ENCODE measurements around the gene ITGA2B.
A peak's percentile ranks its signal among the peaks of the same experiment; 100 is the strongest.

ITGA2B gene

DNA sequence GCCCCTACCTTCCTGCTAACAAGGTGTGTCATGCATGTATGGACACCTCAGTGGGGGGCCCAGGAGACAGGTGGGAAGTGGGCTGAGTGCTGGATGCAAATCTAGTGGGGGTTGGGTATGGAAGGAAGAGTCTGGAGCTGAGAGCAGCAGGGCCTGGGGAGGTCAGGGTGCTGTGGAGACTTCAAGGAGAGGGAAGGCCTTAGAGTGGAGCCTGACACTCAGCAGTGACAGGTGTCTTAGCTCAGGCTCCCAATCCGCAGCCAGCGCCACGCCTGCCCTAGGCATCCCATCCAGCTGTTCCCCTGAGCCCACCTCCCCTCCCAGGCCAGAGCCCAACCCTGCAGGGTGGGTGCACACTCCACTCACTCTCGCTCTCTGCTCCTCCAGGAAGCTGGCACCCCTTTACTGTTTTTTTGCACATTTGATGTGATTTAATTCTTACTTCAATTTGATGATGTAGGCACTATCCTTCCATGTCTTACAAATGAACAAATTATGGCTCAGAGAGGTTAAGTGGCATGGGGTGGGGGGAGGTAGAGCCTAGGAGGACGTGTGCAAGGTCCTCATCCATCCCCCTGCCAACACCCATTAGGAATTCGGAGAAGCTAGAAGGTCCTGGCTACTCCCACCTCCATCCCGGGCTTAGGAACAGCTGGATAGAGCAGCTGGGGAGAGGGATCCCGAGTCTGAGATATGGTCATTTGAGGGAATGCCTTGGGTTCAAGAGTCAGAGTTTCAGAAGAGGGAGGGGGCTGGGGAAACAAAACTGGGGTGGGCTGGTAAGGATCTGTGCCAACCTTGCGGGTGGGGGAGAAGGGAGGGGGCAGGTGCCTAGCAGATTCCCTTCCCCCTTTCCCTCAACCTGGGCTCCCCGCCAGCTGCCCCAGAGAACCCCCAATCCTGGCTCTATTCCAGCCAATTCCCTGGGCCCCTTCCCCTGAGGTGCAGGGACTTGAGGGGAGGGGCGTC, 27.9 kb downstream of the ITGA2B start:
- Histone ChIP-seq H3K36me3 (ENCODE audit: control insufficient read depth, insufficient read depth, low read length) (no peaks in the 10 kb centered on the region), H3K27me3 (ENCODE audit: control insufficient read depth, insufficient read depth, low read length) (peaks cover 5% of the 10 kb centered on the region), H3K9ac (ENCODE audit: low read length) (no peak overlapping the region), H3K4me1 (ENCODE audit: control insufficient read depth, insufficient read depth, low read length) (no peaks in the 10 kb centered on the region), H3K4me3 (ENCODE audit: low read length) (no peak overlapping the region), H3K27ac (ENCODE audit: low read depth, low read length) (no peak overlapping the region)

DNA sequence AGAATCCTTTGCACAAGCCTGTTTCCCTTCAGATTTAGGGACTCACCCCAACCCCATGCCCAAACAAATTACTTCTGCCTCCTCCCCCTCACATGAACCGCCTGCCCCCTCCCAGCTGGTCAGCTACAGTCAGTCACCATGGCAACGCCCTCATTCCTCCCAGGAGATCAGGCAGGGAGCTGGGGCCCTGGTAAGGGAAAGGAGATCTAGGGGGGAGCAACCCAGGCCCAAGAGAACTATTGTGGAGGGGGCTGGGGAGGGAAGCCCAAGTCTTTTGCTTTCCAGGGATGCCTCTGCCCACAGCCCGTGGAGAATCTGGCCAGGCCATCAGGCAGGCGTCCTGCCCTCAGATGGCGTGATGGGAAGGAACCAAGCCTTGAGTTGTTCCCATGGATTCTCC, 28.6 kb downstream of the ITGA2B start:
- Histone ChIP-seq H3K27ac (ENCODE audit: low read depth, low read length) (no peak overlapping the region), H3K36me3 (ENCODE audit: control insufficient read depth, insufficient read depth, low read length) (no peaks in the 10 kb centered on the region), H3K27me3 (ENCODE audit: control insufficient read depth, insufficient read depth, low read length) (peaks cover 5% of the 10 kb centered on the region), H3K4me3 (ENCODE audit: low read length) (no peak overlapping the region), H3K9ac (ENCODE audit: low read length) (no peak overlapping the region), H3K4me1 (ENCODE audit: control insufficient read depth, insufficient read depth, low read length) (no peaks in the 10 kb centered on the region)

DNA sequence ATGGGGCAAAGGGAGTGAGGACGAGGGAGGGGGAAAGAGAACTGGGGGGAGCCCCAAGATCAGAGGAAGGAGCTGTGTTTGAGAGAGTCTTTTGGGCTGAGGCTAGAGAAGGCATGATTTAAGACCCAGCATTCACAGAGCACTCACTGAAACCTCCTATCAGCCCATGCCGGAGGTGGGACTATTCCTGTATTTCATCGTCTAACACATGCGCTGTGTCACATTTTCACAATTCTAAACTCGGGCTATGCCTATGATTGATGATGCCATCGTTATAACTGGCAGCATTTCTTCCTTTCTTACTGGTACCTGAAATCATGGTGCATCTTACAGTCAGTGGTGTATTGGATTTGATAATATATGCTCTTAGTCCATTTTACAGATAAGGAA, 29.3 kb downstream of the ITGA2B start:
- Histone ChIP-seq H3K4me3 (ENCODE audit: low read length) (no peak overlapping the region), H3K27me3 (ENCODE audit: control insufficient read depth, insufficient read depth, low read length) (peaks cover 5% of the 10 kb centered on the region), H3K4me1 (ENCODE audit: control insufficient read depth, insufficient read depth, low read length) (no peaks in the 10 kb centered on the region), H3K9ac (ENCODE audit: low read length) (no peak overlapping the region), H3K27ac (ENCODE audit: low read depth, low read length) (no peak overlapping the region), H3K36me3 (ENCODE audit: control insufficient read depth, insufficient read depth, low read length) (no peaks in the 10 kb centered on the region)

DNA sequence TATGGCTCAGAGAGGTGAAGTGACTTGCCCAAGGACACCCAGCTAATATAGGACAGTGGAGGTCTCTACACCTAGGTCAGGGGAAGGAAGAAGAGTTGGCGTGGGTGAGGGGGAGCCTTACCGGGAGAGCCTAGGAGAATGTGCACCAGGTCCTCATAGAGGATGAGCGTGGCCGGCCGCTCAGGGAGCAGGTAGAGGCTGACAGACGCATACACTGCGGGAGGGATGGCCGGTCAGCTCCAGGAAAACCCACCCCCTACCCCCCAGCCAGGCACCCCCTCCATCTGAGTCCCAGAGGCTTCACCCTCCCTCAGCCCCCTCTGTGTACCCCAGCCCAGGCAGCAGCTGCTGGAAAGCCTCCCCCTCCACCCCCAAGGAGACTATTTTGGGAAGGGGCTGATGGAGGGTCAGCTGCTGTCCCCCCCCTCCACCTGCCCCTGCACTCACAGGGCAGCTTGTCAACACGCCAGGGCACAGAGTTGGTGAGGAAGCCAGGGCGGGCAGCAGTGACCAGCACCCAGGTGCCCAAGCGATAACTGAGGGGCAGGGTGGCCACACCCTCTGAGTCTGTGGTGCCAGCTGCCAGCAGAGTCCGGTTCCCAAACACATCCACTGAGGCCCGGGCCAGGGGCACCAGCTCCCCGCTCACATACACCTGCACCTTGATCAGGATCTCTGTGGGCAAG, 29.8 kb downstream of the ITGA2B start:
- no peak overlapping the region for H3K4me3 ChIP-seq (ENCODE audit: low read length)
- H3K27me3 ChIP-seq (ENCODE audit: control insufficient read depth, insufficient read depth, low read length) = peaks cover 5% of the 10 kb centered on the region
- H3K9ac ChIP-seq (ENCODE audit: low read length) = no peak overlapping the region
- H3K36me3 ChIP-seq (ENCODE audit: control insufficient read depth, insufficient read depth, low read length) = no peaks in the 10 kb centered on the region
- H3K27ac ChIP-seq (ENCODE audit: low read depth, low read length) = no peak overlapping the region
- H3K4me1 ChIP-seq (ENCODE audit: control insufficient read depth, insufficient read depth, low read length) = no peaks in the 10 kb centered on the region

DNA sequence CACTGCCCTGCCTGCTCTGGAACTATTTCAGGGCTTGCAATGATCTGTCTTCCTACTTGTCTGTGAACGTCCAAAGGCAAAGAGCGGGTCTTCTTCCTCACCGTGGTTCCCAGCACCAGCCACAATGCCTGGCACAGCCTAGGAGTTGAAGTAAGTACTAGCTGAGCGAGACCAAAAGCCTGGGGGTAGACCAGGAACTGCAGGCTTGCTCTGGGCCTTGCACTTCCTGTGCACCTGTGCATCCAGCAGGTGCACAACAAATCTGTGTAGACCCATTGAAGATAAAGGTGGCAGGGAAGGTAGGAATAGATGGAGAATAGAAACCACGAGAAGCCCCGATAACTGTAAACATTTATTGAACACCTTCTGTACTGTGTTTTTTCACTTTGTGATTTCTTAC, 30.4 kb downstream of the ITGA2B start:
- Histone ChIP-seq H3K36me3 (ENCODE audit: control insufficient read depth, insufficient read depth, low read length) (no peaks in the 10 kb centered on the region), H3K27ac (ENCODE audit: low read depth, low read length) (no peak overlapping the region), H3K4me3 (ENCODE audit: low read length) (no peak overlapping the region), H3K9ac (ENCODE audit: low read length) (no peak overlapping the region), H3K27me3 (ENCODE audit: control insufficient read depth, insufficient read depth, low read length) (peaks cover 5% of the 10 kb centered on the region), H3K4me1 (ENCODE audit: control insufficient read depth, insufficient read depth, low read length) (no peaks in the 10 kb centered on the region)

DNA sequence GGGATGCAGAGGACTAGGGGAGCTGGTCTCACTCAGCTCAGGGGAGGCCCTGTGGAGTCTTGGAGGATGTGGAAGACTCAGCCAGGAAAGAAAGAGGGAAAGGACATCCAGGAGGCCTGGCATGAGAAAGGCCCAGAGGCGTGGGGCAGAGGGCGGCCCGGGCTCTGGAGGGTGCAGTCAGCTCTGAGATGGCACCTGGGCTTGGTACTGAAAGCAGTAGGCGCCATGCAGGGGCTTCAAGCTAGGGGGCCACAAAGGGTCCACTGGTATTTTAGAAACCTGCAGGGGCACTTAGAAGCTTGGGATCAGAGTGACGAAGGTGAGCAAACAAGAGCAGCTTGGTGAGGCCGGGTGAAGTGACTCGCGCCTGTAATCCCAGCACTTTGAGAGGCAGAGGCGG, 31.4 kb downstream of the ITGA2B start:
- H3K27ac ChIP-seq (ENCODE audit: low read depth, low read length) = no peak overlapping the region
- peaks cover 3% of the 10 kb centered on the region for H3K27me3 ChIP-seq (ENCODE audit: control insufficient read depth, insufficient read depth, low read length)
- no peaks in the 10 kb centered on the region for H3K4me1 ChIP-seq (ENCODE audit: control insufficient read depth, insufficient read depth, low read length)
- no peaks in the 10 kb centered on the region for H3K36me3 ChIP-seq (ENCODE audit: control insufficient read depth, insufficient read depth, low read length)
- no peak overlapping the region for H3K4me3 ChIP-seq (ENCODE audit: low read length)
- H3K9ac ChIP-seq (ENCODE audit: low read length) = no peak overlapping the region

DNA sequence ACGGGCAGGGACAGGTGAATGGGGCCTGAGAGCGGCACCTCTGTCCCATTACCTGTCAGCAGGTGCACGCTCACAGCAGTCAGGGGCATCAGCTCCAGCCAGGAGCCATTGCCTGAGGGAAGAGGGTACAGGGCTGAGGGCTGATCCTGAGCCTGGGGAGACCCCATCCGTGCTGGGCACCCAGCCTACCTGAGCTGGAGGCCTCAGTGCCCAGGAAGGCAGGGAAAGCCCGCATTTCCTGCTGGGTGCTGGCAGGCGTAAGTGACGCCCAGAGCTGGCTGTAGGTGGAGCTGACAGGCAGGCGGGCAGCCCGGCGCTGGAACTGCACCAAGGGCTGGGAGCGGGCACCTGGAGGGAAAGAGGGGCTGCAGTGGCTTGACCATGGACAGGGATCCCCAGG, 33.2 kb downstream of the ITGA2B start:
- no peaks in the 10 kb centered on the region for H3K4me1 ChIP-seq (ENCODE audit: control insufficient read depth, insufficient read depth, low read length)
- no peak overlapping the region for H3K4me3 ChIP-seq (ENCODE audit: low read length)
- H3K9ac ChIP-seq (ENCODE audit: low read length) = no peak overlapping the region
- peaks cover 8% of the 10 kb centered on the region for H3K36me3 ChIP-seq (ENCODE audit: control insufficient read depth, insufficient read depth, low read length)
- no peaks in the 10 kb centered on the region for H3K27me3 ChIP-seq (ENCODE audit: control insufficient read depth, insufficient read depth, low read length)
- no peak overlapping the region for H3K27ac ChIP-seq (ENCODE audit: low read depth, low read length)

DNA sequence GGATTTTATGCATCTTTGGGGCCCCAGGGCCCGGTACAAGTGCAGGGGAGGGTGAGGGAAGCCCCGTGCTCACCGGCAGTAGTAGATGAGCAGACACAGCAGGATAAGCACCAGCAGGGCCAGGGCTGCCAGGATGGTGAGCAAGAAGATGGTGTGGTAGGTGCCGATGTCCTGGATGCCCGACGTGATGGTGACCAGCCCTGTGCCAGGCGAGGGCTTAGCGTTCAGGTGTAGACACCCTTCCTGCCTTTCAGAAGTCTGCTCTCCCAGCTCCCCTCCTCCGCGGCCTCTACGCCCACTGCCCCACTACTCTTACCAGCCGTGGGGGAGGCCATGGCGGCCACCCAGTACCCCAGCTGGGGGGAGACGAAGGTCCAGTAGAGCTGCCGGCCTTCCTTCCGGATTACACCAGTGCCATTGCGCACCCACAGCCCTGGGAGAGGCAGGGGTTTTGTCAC, 33.8 kb downstream of the ITGA2B start:
- Histone ChIP-seq H3K9ac (ENCODE audit: low read length) (no peak overlapping the region), H3K27me3 (ENCODE audit: control insufficient read depth, insufficient read depth, low read length) (no peaks in the 10 kb centered on the region), H3K36me3 (ENCODE audit: control insufficient read depth, insufficient read depth, low read length) (peaks cover 12% of the 10 kb centered on the region), H3K27ac (ENCODE audit: low read depth, low read length) (no peak overlapping the region), H3K4me3 (ENCODE audit: low read length) (no peak overlapping the region), H3K4me1 (ENCODE audit: control insufficient read depth, insufficient read depth, low read length) (no peaks in the 10 kb centered on the region)

DNA sequence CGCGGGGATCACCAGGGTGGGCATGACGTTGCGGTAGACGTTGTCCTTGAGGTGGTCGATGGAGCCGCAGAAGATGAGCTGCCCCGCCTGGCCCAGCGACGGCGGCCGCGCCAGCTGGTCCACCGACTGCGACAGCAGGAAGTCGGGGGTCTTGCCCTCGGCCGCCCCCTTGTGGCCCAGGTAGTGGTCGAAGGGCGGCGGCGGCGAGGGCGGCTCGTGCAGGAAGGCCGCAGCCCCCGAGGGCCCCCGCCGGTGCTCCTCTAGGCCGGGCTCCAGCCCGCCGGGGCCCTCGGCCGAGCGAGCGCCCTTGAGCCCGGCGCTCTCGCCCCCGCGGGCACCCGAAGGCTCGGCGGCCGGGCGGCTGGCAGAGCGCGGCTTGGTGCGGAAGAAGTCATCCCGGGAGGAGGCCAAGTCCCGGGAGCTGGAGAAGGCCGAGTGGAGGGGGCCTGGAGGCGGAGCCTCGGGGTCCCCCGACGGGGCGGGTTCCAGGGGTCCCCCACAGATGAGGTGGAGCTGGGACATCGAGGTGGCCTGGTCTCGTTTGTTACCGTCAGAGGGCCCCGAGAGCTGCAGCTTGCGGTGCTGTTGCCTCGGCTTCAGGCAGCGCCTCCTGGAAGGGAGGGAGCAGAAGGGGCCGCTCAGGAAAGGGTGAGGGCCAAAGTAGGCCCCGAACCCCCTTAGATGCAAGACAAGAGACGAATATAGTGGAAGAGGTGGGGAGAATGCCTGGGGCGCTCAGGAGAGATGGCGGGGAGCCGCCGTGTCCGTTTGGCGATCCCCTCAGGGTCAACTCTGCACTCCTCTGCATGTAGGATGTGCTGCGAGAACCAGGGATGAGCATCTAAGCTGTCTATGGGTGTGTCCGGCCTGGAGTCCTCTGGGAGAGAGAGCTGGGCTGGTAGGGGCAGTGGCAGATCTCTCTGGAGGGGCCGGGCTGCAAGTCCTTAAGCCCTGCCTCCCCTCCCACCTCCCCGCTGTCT, 34.6 kb downstream of the ITGA2B start:
- Histone ChIP-seq H3K9ac (ENCODE audit: low read length) (no peak overlapping the region), H3K27me3 (ENCODE audit: control insufficient read depth, insufficient read depth, low read length) (no peaks in the 10 kb centered on the region), H3K27ac (ENCODE audit: low read depth, low read length) (no peak overlapping the region), H3K4me1 (ENCODE audit: control insufficient read depth, insufficient read depth, low read length) (no peaks in the 10 kb centered on the region), H3K36me3 (ENCODE audit: control insufficient read depth, insufficient read depth, low read length) (peaks cover 13% of the 10 kb centered on the region), H3K4me3 (ENCODE audit: low read length) (no peak overlapping the region)

DNA sequence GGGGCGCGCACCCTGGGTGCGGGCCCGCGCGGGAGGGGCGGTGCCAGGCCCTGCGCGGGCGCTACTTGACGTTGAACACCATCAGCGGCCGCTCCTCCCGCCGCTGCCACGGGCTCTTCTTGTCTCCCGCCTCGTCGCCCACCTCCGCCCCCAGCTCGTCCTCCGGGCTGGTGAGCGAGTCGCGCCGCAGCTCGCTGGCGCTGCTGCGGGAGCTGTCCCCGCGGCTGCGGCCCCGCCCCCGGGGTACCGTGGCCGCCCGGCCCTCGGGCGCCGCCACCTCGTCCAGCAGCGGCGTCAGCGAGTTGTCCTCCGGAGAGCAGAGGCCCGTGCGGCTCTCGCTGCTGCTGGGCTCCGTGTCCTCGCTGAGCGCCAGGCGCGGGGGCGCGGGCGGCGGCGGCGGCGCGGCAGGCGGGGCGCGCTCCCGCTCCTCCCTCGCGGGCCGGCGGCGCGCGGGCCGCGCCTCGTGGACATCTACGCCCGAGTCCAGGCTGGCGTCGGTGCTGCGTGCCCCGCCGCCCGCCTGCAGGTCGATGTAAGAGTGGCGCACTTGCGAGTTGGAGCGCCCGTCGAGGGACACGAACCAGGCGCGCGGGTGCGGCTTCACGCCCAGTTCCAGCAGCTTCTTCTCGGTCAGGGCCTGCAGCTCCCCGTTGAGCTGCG, 35.6 kb downstream of the ITGA2B start:
- Histone ChIP-seq H3K9ac (ENCODE audit: low read length) (no peak overlapping the region), H3K4me1 (ENCODE audit: control insufficient read depth, insufficient read depth, low read length) (no peaks in the 10 kb centered on the region), H3K27me3 (ENCODE audit: control insufficient read depth, insufficient read depth, low read length) (no peaks in the 10 kb centered on the region), H3K4me3 (ENCODE audit: low read length) (peak overlapping the region; percentile 49), H3K27ac (ENCODE audit: low read depth, low read length) (no peak overlapping the region), H3K36me3 (ENCODE audit: control insufficient read depth, insufficient read depth, low read length) (peaks cover 17% of the 10 kb centered on the region)

DNA sequence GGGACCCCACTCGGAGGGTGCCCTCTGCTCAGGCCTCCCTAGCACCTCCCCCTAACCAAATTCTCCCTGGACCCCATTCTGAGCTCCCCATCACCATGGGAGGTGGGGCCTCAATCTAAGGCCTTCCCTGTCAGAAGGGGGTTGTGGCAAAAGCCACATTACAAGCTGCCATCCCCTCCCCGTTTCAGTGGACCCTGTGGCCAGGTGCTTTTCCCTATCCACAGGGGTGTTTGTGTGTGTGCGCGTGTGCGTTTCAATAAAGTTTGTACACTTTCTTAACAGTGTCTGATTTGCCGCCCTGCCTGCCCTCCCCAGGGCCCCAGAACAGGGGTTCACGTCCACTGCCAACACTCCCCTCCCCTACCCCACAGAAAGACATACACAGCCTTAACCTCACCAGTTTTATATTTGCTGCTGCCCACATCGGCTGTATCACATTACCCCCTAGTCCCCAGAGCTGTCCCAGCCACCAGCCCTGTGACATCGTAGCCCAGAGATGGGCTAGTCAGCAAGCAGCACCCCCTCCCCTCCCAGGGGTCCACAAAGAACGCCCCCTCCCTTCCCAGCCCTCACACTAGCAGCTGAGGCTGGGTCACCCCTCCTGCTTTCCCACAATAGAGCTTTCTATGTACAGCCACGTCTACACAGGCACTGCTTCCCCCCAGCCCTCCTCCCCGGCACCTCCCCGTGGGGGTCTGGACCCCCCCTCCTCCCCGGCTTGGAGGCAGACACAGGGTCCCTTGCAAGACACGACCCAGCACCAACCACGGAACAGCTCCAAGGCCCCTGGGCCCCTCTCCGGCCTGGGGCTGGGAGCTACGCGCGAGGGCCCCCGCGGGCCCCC, 36.4 kb downstream of the ITGA2B start:
- Histone ChIP-seq H3K27me3 (ENCODE audit: control insufficient read depth, insufficient read depth, low read length) (no peaks in the 10 kb centered on the region), H3K36me3 (ENCODE audit: control insufficient read depth, insufficient read depth, low read length) (peaks cover 17% of the 10 kb centered on the region), H3K9ac (ENCODE audit: low read length) (no peak overlapping the region), H3K27ac (ENCODE audit: low read depth, low read length) (no peak overlapping the region), H3K4me1 (ENCODE audit: control insufficient read depth, insufficient read depth, low read length) (no peaks in the 10 kb centered on the region), H3K4me3 (ENCODE audit: low read length) (peak overlapping the region; percentile 49)

Measured in rectal smooth muscle tissue (tissue), 1 donor.